A204.1 (cell line): ENCODE results near the gene DYRK1B.
A peak's percentile ranks its signal among the peaks of the same experiment; 100 is the strongest.

Experiments used
- FAIRE-seq: peaks from 2 replicates; lab custom pipeline; 2012; peaks lifted over from hg19 to GRCh38; lab: Jason Lieb, UNC

The DYRK1B gene

DNA sequence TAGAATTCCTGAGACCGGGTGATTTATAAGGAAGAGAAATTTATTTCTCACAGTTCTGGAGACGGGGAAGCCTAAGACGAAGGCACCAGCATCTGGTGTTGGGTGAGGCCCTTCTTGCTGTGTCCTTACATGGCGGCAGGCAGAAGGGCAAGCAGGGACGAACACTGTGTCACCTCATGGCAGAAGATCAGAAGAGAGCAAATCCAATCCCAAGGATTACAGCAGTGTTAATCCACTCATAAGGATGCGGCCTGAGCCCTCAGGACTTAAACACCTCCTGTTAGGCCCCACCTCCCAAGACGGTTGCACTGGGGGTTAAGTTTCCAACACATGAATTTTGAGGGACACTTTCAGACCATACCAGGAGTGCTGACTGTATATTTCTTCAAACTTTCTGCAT is 18.9 kb upstream of the DYRK1B start:
- FAIRE-seq: no peak

DNA sequence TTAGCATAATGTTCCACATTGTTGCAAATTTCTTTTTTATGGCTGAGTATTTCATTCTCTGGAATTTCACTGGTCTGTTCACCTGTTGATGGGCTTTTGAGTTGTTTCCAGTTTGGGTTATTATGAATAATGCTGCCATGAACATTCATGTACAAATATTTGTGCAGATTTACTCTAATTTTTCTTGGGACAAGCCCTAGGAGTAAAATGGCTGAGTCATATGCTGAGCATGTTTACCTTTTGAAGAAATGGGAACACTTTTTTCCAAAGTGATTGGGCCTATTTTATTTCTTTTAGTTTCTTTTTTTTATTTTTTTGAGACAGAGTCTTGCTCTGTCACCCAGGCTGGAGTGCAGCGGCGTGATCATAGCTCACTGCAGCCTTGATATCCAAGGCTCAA is 16.9 kb upstream of the DYRK1B start:
- FAIRE-seq: no peak

DNA sequence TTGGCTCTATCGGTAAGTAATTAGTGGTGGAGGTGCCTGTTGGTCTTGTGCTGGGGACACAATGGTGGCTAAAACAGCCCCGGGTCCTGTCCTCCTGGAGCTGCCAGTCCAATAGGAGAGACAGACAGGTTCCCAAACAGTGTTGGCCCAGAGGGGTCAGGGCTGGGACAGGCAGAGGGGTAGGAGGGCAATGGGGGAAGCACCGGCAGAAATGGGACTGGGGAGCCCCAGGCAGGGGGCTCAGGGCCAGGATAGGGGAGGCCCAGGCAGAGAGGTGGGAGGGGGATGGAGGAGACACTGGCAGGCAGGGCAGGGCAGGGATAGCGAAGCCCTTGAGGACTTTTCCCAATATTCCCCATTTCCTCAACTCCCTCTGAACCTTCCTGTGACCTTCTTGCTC is 14.4 kb upstream of the DYRK1B start:
- FAIRE-seq: no peak

DNA sequence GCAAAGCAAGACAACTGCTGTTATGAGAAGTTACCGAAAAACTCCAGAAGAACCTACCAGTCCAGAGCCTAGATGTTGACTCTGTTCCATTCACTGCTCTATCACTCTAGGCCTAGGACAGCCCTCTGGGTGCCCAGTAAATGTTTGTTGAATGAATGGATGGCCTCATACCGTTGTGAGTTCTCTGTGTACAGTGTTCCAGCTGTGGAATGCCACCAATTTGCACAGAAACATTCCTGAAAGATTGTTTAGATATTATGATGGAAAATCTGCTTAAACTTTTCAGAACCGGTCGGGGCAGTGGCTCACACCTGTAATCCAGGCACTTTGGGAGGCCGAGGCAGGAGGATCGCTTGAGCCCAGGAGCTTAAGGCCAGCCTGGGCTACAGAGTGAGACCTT is 13.6 kb upstream of the DYRK1B start:
- FAIRE-seq: no peak

DNA sequence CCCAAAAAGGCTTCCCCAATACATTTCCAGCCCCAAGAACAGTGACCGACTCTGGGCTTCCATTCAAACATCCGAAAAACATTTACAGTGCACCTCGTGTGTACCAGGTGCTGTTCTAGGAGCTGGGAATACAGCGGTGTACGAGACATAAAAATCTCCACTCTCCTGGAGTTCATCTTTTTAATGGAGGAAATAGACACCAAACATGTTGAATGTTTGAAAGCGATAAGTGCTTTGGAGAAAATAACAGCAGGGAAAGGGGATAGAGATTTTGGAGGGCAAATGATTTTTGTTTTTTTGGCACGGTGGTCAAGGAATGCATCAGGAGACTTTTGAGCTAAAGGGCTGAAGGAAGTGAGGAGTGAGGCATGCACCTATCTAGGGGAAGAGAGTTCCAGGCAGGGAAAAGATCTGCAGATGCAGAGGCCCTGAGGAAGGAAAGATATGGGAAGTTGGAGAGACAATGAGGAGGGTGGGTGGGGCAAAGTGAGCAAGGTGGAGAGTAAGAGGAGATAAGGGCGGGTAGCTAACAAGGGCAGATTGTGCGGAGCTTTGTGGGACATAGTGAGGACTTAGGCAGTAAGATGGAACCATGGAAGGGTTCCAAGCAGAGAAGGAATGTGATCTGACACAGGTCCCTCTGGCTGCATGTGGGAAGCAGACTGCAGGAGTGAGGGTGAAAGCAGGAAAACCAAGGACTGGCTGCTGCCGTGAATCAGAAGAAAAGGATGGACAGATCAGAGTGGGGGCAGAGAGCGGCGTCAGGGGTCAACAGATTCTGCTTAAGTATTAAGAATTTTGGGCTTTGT is 12.9 kb upstream of the DYRK1B start:
- FAIRE-seq: no peak

DNA sequence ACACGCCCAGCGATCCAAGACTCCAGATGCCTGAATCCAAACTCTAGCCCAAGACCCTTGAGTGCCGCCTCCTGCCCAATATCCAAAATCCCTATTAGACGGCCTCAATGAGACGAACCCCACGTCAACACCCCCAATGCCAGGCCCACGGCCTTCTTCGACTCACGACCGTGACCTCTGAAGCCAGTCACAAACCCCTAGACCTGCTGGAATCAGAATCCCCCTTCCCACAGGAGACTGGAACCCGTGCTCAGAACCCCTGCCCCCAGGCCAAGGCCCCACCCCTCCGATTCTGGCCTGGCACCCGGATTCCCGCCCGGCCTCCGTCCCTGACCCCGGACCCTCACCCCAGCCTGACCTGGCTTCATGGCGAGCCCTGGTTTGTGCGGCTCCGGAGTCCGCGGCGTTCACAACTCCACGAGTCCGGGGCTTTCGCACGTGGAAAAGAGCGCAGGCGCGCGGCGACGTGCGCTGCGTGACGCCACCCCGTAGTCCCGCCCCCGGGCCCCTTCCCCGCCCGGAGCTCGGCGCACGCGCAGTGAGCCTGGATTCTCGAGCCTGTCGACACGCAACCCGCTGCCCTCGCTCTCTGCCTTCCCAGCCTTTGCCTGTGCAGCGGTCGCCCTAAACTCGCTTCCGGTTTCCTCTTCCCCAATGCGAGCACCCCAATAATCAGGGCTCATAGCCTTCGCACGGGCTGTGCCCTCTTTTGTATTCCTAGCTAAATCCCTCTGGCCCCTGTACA is 12.1 kb upstream of the DYRK1B start, which contains the start of gene FBL:
TSS of gene FBL (minus strand) at position 447 of the 745 bp plus-strand sequence. CDS start at position 368, 79 bp downstream.
- FAIRE-seq: no peak

DNA sequence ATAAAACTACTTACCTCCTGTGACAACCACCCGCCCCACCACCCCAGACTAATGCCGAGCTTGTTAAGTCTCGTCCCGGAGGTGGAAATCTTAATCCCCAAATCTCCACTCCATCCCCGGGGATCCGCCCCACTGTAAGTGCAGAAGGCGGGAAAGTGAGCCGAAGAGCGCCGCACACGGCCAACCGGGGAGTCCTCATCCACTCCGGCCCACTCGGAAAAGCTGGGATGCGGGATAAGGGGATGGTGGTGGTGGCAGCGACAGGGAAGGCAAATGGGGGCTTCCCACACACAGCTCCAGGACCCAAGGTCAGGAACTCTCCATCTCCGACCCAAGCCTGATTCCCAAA is 11.6 kb upstream of the DYRK1B start:
- no peak for FAIRE-seq

DNA sequence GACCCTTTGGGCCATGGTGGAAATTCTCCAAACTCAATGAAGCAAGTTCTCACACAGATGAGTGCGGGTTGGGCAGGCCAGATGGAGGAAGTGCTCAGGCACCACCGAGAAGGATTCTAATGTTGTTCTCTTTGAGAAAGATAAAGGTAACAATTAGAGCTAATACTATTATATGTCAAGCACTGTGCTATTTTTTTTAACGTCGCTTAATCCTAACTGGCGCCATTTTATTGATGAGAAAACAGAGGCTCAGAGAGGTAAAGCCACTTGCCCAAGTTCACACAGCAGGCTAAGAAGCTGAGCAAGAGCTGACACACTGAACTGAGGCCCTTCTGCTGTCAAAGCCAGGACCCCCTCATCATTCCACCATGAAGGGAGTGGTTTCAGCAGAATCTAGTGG is 11.2 kb upstream of the DYRK1B start:
- no peak for FAIRE-seq

DNA sequence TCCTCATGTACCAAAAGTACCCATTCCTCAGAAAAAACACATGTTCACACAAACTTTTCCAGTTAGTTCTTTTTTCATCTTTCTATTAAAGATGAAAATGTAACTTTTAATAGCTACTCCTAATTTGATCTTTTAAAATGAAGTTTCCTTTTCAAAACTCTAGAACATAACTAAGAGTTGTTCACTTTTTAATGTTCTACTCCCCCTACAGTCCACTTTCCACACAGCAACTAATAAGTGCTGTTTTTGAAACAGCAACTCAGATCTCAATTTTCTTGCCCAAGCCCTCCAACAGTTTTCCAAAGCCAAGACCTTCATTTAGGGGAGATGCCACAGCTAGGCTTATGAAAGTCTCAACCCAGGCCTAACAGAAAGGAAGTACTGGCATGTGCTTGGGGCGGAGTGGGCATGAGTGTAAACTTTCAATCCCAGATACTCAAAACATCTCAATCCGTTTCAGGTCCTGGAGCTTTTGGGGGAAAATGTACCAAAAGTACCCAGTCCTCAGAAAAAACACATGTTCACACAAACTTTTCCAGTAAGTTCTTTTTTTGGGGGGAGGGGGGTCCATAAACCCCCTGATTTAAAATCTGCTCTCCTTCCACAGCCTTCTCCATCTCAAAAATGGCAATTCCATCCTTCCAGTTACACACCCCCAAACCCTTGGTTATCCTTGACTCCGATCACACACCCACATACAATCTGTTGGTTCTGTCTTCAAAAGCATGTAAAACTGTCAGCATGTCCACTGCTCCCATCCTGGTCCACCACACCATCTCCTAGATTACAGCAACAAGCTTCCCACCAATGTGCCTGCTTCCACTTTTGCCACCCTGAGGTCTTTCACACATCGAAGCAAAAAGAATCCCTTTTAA is 10.2 kb upstream of the DYRK1B start:
- peak; percentile 97 for FAIRE-seq

DNA sequence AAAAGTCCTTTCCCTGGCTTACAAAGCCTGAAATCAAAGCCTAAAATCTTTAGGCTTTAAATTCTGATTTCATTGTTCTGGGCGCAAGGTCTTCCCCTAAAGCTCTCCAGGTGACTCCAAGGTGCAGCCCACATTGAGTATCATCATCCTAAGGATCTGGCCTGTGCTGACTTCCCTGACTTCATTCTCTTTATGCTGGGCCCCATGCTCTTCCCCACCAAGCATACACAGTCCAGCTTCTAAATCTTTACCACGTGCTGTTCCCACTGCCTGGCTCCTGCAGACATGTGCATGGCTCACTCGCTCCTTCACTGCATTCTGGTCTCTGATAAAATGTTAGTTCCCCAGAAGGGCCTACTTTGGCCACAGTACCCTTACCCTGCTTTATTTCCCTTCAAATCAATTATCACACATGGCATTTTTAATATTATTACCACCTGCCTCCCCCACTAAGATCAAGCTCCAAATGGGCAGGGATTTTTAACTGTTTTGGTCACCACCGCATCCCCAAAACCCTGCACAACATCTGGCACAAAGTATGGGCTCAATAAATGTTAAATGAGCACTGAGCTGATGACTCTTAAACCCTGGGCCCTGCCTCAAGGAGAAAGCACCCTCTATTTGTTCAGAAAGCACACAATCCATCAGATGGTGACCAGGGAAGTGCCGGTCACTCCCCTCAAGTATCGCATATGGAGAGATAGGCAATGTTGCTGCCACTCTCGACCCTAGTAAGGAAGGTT is 8.9 kb upstream of the DYRK1B start:
- FAIRE-seq: no peak

DNA sequence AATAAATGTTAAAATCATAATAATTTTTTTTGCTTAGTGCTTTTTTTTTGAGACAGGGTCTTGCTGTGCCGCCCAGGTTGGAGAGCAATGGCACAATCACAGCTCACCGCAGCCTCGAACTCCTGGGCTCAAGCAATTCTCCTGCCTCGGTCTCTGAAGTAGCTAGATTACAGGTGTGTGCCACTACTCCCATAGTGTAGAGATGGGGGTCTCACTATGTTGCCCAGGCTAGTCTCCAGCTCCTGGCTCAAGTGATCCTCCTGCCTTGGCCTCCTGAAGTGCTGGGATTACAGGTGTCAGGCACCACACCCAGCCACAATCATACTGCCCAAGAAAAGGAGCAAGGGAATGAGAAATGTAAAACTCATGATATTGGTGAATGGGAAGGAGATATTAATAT is 7.1 kb upstream of the DYRK1B start:
- FAIRE-seq: no peak

DNA sequence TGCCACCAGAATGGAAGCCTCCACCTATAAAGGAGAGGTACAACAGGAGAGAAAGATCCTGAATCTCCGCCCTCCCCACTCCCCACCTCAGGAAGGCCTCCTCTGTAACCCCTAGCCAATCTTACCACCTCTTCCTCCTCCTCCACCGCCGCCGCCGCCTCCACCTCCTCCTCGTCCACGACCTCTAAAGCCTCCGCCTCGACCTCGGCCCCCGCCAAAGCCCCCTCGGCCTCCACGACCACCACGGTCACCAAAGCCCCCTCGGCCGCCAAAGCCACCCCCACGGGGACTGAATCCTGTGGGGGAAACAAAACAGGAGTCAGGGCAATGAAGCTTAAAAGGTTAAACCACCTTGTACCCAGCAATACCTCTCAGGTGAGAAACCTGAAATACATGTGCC is 6.5 kb upstream of the DYRK1B start:
- FAIRE-seq: no peak

DNA sequence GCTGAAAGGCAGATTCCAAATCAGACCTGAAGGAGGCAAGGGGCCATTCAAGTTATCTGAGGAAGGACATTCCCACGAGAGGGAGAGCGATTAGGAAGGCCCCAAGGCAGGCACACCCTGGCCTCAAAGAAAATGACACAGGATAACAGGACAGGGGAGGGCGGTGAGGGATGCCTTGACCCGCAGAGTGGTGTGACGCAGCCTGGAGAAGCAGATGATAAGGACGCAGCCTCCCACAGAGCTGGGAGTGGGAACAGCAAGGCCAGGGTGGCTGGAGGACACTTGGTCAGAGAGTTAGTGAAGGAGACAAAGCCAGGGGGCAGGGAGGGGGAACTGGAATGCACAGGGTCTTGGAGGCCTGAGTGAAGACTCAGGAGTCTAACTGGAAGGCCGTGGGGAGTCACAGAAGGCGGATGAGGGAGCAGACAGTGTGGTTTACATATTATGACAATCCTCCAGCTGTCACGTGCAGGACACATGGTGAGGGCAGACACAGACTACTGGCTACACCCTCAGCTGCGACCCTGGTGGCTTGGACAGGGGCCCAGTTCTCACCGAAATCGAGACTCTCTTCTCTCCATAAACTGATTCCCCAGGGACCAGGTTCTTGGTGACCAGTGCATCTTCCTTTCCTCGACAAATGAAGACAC is 5.8 kb upstream of the DYRK1B start:
- no peak for FAIRE-seq

DNA sequence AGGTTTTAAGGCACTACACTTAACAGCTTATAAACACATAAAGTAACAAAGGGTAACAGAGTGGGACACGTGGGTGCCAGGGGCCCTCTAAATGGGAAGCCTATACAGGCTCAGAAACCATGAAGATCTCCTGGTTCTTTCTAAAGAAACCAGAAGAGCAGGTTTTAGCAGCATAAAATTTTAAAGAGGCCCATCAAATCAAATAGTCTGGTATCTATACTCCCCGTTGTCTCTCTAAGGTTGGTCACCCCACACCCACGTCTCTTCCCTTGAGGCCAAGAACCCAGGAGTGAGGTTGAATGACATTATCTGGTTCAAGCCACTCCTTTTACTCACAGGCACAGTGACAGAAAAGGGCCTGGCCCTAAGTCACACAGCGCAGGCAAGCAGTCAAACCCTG is 4.6 kb upstream of the DYRK1B start:
- no peak for FAIRE-seq

DNA sequence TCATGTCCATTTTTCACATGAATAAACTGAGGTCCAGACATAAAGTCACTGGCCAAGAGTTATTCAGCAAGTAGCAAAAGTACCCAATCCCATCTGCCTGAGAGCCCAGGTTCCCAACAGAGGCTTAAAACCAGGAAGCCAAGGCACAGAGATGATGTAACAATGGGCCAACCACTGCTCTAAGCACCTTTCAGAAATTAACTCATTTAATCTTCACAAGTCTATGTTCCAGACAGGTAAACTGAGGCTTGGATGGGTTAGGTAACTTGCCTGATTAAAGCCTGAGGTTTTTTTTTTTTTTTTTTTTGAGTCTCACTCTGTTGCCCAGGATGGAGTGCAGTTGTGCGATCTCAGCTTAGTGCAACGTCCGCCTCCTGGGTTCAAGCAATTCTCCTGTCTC is 4.0 kb upstream of the DYRK1B start:
- no peak for FAIRE-seq

DNA sequence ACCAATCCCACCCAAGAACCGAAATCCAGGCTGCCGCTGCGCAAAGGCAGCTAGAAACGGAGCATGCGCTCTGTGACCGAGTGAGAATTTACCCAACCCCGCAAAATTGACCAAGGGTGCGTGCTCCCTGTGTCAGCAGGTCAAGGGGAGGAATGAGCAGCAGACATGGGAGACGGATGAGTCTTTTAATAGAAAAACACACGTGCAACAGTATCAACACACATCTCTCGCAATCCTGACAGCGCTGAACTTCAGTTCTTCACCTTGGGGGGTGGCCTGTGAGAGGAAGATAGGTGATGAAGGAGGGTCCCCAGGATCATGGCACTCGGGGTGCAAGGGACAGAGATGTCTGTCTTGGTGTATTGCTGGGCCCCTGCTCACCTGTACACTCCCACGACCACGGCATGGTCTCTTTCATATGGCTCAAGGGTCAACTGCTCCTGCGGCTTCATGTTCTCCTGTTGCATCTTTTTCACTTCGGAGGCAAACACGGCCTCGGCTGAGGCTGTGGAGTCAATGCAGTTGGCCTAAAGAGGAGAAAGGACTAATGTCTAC is 402 bp upstream of the DYRK1B start:
- no peak for FAIRE-seq

DNA sequence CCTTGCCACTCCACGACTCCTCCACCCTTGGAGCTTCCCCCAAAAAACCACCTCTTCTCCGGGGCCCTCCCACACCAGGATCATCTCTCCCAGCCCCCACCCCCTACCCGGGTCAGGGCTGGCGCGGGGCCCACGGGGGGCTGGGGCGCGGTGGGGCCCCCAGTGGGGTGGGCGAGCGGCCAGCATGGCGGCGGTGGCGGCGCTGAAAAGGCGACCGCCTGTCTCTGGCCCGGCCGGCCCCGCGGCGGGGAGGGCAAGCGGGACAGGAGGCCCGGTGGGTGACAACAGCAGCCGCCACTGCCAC is 850 bp downstream of the DYRK1B start:
- no peak for FAIRE-seq

DNA sequence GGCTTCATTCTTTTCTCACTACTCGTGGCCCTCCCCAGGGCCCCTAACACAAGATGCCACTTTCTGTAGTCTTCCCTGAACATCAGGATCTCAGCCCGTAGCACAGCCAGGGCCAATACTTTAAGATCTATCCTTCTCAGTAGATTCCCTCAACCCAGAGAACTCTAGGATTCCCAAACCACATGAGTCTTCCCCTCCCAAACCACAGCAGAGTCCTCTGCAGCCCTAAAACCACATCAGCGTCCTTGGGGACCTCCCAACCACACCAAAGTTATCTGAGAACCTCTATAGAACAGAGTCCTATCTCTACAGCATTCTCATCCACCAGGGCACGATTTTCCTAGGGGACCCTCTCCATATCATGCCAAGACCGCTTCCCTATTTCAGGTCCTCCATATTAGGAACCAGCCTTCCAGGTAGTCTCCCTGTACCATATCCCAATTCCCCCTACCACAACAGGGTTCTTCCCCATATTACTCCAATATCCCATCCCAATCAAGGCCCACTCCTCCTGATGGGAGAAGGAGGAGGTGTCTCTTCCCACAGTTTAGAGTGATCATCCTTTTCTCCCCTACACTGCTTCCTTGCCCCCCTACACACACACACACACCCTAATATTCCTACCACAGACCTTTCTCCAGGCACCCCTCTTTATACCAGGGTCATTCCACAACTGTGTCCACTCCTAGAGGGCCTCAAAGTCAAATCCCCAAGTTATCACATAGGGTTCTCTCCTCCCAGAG is 1.4 kb downstream of the DYRK1B start:
- FAIRE-seq: no peak

DNA sequence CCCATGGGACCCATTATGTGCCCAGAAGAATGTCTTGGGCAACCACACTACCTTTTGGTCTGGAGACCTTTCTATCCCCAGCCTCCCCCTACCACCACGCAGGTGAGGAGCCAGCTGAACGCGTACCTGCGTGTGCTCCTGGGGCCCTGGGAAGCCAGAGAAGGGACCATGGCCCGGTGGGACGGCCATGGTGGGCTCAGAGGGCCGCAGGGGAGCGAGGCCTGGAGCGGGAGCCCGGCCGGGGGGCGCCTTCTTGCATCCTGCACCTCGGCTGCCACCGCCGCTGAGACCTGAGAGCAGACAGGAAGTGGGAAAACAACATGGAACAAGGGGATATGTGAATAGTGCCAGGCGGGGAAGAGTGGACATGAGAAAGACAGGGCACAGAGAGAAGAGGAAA is 2.3 kb downstream of the DYRK1B start:
- FAIRE-seq: no peak

DNA sequence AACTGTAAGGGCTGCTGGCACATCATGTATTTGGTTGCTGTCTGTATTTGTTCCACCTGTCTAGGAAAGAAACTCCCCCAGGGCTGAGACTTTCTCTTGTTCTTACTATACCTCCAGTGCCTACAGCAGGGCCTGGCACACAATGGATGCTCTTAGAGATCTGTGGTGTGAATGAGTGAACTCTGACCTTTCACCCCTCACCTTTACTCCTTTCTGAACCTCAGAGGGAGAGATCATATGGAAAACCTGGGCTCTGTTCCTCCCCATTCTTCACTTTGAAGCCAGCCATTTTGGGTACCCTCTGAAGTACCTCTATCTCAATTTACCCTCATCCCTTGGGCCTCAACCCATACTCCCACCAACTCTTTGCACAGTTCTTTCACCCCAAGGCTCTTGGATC is 3.1 kb downstream of the DYRK1B start:
- no peak for FAIRE-seq

DNA sequence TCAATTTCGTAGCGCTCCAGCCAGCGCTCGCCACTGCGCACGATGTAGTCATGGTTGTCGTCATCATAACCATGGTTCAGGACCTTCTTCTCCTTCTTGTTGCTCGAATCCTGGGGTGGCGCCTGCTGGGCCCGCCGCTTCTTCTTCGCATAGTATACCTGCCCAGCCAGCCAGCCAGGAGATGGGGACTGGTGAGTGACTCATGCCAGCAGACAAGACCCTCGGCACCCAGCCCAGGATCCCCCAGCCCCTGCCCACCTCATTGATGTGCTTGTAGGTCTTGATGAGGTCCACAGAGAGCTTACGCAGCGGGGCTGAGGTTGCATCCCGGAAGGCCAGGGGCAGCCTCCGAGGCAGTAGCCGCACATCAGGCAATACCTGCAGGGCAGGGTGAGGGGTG is 3.6 kb downstream of the DYRK1B start:
- FAIRE-seq: no peak
